ENCODE data around the gene MECP2.

- TF ChIP-seq, protein P1, sequence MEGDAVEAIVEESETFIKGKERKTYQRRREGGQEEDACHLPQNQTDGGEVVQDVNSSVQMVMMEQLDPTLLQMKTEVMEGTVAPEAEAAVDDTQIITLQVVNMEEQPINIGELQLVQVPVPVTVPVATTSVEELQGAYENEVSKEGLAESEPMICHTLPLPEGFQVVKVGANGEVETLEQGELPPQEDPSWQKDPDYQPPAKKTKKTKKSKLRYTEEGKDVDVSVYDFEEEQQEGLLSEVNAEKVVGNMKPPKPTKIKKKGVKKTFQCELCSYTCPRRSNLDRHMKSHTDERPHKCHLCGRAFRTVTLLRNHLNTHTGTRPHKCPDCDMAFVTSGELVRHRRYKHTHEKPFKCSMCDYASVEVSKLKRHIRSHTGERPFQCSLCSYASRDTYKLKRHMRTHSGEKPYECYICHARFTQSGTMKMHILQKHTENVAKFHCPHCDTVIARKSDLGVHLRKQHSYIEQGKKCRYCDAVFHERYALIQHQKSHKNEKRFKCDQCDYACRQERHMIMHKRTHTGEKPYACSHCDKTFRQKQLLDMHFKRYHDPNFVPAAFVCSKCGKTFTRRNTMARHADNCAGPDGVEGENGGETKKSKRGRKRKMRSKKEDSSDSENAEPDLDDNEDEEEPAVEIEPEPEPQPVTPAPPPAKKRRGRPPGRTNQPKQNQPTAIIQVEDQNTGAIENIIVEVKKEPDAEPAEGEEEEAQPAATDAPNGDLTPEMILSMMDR (IDR thresholded peaks at IDR 0.05), result no peak
- TF ChIP-seq POLR2A (IDR thresholded peaks at IDR 0.05), result no peak
Observed at GRCh38 chrX:154096140-154097002, 1.1 kb downstream of the MECP2 start.

All from thyroid gland (tissue), 4 donors.